Keratinocyte (primary cell): ENCODE results near the gene ITGBL1. TPM values are rescaled to one million over a fixed set of nuclear protein-coding genes. Genes with fewer than 3 reads are reported as not detected.

Experiments used
- DNase-seq: peaks from one replicate; pipeline ENCODE4 v3.0.0-alpha.2; 2011; ENCODE audit warnings: low read depth, missing footprints, low spot score
- FAIRE-seq: peaks from 2 replicates; lab custom pipeline; 2011; peaks lifted over from hg19 to GRCh38; lab: Jason Lieb, UNC
- H2AFZ ChIP-seq: 2 replicates; pipeline ENCODE4 v1.6.0; 2012; ENCODE audit warnings: low read length, control low read depth, inconsistent platforms; ENCODE audit not compliant: control insufficient read depth
- H3K27ac ChIP-seq: 2 replicates; pipeline ENCODE4 v1.5.1; 2011; ENCODE audit warnings: low read length; ENCODE audit not compliant: control insufficient read depth, insufficient read depth
- H3K27me3 ChIP-seq: 3 replicates; pipeline ENCODE4 v1.6.0; 2011; ENCODE audit warnings: low read length; ENCODE audit not compliant: control insufficient read depth, insufficient read depth; ENCODE audit errors: extremely low read depth
- H3K36me3 ChIP-seq, 2 experiments: 2 replicates in 1 of 2; 3 replicates in 1 of 2; pipeline ENCODE4 v1.5.1; 2011; ENCODE audit warnings: low read length in 2 of 2, mild to moderate bottlenecking in 1 of 2; ENCODE audit not compliant: control insufficient read depth in 2 of 2, insufficient read depth in 2 of 2; ENCODE audit errors: extremely low read depth in 1 of 2
- H3K4me1 ChIP-seq: 3 replicates; pipeline ENCODE4 v1.5.1; 2011; ENCODE audit warnings: low read length; ENCODE audit not compliant: control insufficient read depth, insufficient read depth; ENCODE audit errors: extremely low read depth
- H3K4me2 ChIP-seq: 3 replicates; pipeline ENCODE4 v1.6.0; 2011; ENCODE audit warnings: low read depth, low read length; ENCODE audit not compliant: control insufficient read depth, insufficient read depth; ENCODE audit errors: extremely low read depth
- H3K4me3 ChIP-seq, 3 experiments: fragments of 200-600 bp in 1 of 3; sonication (generic) in 1 of 3; 2 replicates in 2 of 3; 3 replicates in 1 of 3; pipeline ENCODE4 v1.5.1; 2011 to 2016; ENCODE audit warnings: low read length in 3 of 3, mild to moderate bottlenecking in 3 of 3, control low read depth in 2 of 3, inconsistent platforms in 1 of 3, low read depth in 1 of 3, mixed read lengths in 1 of 3, mixed run types in 1 of 3, moderate library complexity in 1 of 3; ENCODE audit not compliant: control insufficient read depth in 2 of 3, insufficient read depth in 2 of 3; ENCODE audit errors: extremely low read depth in 1 of 3
- H3K79me2 ChIP-seq: 2 replicates; pipeline ENCODE4 v1.6.0; 2012; ENCODE audit warnings: low read length; ENCODE audit not compliant: control insufficient read depth, insufficient read depth
- H3K9ac ChIP-seq: 3 replicates; pipeline ENCODE4 v1.6.0; 2011; ENCODE audit warnings: low read length; ENCODE audit not compliant: control insufficient read depth, insufficient read depth; ENCODE audit errors: extremely low read depth
- H3K9me1 ChIP-seq: 3 replicates; pipeline ENCODE4 v1.6.0; 2011; ENCODE audit warnings: low read length; ENCODE audit not compliant: control insufficient read depth, insufficient read depth; ENCODE audit errors: extremely low read depth
- H3K9me3 ChIP-seq: 2 replicates; pipeline ENCODE4 v1.5.1; 2012; ENCODE audit warnings: low read depth, low read length; ENCODE audit not compliant: control insufficient read depth
- H4K20me1 ChIP-seq: 3 replicates; pipeline ENCODE4 v1.6.0; 2011; ENCODE audit warnings: low read length; ENCODE audit not compliant: control insufficient read depth, insufficient read depth; ENCODE audit errors: extremely low read depth
- EZH2 ChIP-seq: IDR thresholded peaks from one replicate; pipeline ENCODE4 v1.6.1; 2012; ENCODE audit warnings: inconsistent platforms, mild to moderate bottlenecking, low read length, moderate library complexity
- dilution Hi-C: fragments of 300-500 bp; cut with MboI; formaldehyde crosslinking; loops from one replicate; pipeline ENCODE4 v1.7.0; 2020; ENCODE audit warnings: low sequenced_read_pairs; ENCODE audit not compliant: extremely low pct_ligation_motif_present
- polyA plus RNA-seq, 5 experiments: library from polyadenylated mRNA; depleted of rRNA in 3 of 5; stranded (reverse) in 3 of 5; stranded (forward) in 1 of 5; unstranded in 1 of 5; fragments of >200 nt; gene quantifications; 1 replicate in 1 of 5; 2 replicates in 3 of 5; 3 replicates in 1 of 5; pipeline versions ENCODE4 v1.2.1 to v1.2.3, GENCODE V29; 2011 to 2012; ENCODE audit warnings: missing spikeins in 2 of 5, low read depth in 1 of 5, low replicate concordance in 1 of 5
- TF ChIP-seq, protein P1 (sequence below), 3 experiments: IDR thresholded peaks in 1 of 3; conservative IDR thresholded peaks in 1 of 3; optimal IDR thresholded peaks in 1 of 3; 2 replicates in 2 of 3; 3 replicates in 1 of 3; pipeline versions ENCODE3 to v1.5.1; 2011; ENCODE audit warnings: low read length in 3 of 3, mild to moderate bottlenecking in 3 of 3, moderate library complexity in 2 of 3, control low read depth in 1 of 3, inconsistent platforms in 1 of 3; ENCODE audit not compliant: insufficient read depth in 2 of 3; ENCODE audit errors: extremely low read depth in 1 of 3

Gene ITGBL1
- polyA plus RNA-seq, 1 donor (not counting 4 experiments of a cell fraction or from before 2014, with no cell fraction given), result 2.1 TPM

- dilution Hi-C loops, result no loop called here
- Histone ChIP-seq H3K36me3 (no peaks in the 10 kb centered on the region), H3K4me3 (no peak overlapping the region), H3K9me3 (no peaks in the 10 kb centered on the region), H3K4me2 (no peak overlapping the region), H3K27me3 (no peaks in the 10 kb centered on the region), H3K27ac (no peak overlapping the region), H3K79me2 (no peaks in the 10 kb centered on the region), H3K9ac (no peak overlapping the region), H2AFZ (no peak overlapping the region), H4K20me1 (no peaks in the 10 kb centered on the region), H3K9me1 (no peaks in the 10 kb centered on the region), H3K4me1 (no peaks in the 10 kb centered on the region)
- TF ChIP-seq, protein P1, sequence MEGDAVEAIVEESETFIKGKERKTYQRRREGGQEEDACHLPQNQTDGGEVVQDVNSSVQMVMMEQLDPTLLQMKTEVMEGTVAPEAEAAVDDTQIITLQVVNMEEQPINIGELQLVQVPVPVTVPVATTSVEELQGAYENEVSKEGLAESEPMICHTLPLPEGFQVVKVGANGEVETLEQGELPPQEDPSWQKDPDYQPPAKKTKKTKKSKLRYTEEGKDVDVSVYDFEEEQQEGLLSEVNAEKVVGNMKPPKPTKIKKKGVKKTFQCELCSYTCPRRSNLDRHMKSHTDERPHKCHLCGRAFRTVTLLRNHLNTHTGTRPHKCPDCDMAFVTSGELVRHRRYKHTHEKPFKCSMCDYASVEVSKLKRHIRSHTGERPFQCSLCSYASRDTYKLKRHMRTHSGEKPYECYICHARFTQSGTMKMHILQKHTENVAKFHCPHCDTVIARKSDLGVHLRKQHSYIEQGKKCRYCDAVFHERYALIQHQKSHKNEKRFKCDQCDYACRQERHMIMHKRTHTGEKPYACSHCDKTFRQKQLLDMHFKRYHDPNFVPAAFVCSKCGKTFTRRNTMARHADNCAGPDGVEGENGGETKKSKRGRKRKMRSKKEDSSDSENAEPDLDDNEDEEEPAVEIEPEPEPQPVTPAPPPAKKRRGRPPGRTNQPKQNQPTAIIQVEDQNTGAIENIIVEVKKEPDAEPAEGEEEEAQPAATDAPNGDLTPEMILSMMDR (optimal IDR thresholded peaks at IDR 0.05 in 1 of 3, IDR thresholded peaks at IDR 0.05 in 1 of 3, conservative IDR thresholded peaks at IDR 0.05 in 1 of 3; ENCODE audit: extremely low read depth in 1 of 3, insufficient read depth in 2 of 3, low read length in 3 of 3), result no peak
- TF ChIP-seq EZH2, result no peak
- FAIRE-seq, result no peak
- DNase-seq, result no peak
Measured at GRCh38 chr13:101575581-101575980, 123.1 kb downstream of the ITGBL1 start.

- no peak for DNase-seq
- TF ChIP-seq EZH2, result no peak
- TF ChIP-seq, protein P1 (optimal IDR thresholded peaks at IDR 0.05 in 1 of 3, IDR thresholded peaks at IDR 0.05 in 1 of 3, conservative IDR thresholded peaks at IDR 0.05 in 1 of 3; ENCODE audit: extremely low read depth in 1 of 3, insufficient read depth in 2 of 3, low read length in 3 of 3), result no peak
- no peaks in the 10 kb centered on the region for H3K9me1 ChIP-seq
- no peaks in the 10 kb centered on the region for H4K20me1 ChIP-seq
- H3K27me3 ChIP-seq, result no peaks in the 10 kb centered on the region
- H3K4me2 ChIP-seq, result no peak overlapping the region
- no peak overlapping the region for H3K27ac ChIP-seq
- H3K36me3 ChIP-seq, result no peaks in the 10 kb centered on the region
- dilution Hi-C loops, result no loop called here
- H3K9me3 ChIP-seq, result no peaks in the 10 kb centered on the region
- no peaks in the 10 kb centered on the region for H3K79me2 ChIP-seq
- no peaks in the 10 kb centered on the region for H3K4me1 ChIP-seq
- H3K4me3 ChIP-seq, result no peak overlapping the region
- FAIRE-seq, result no peak
- H2AFZ ChIP-seq, result no peak overlapping the region
- H3K9ac ChIP-seq, result no peak overlapping the region
Measured at GRCh38 chr13:101576455-101576854, 124.0 kb downstream of the ITGBL1 start.
